ENCODE measurements around the gene HOXD1. TPM values are rescaled to one million over a fixed set of nuclear protein-coding genes. Genes with fewer than 3 reads are reported as not detected.

Gene HOXD1
- total RNA-seq, 5 donors from 2014 or later (not counting 1 experiment from before 2014, with no cell fraction given), result not detected

DNA sequence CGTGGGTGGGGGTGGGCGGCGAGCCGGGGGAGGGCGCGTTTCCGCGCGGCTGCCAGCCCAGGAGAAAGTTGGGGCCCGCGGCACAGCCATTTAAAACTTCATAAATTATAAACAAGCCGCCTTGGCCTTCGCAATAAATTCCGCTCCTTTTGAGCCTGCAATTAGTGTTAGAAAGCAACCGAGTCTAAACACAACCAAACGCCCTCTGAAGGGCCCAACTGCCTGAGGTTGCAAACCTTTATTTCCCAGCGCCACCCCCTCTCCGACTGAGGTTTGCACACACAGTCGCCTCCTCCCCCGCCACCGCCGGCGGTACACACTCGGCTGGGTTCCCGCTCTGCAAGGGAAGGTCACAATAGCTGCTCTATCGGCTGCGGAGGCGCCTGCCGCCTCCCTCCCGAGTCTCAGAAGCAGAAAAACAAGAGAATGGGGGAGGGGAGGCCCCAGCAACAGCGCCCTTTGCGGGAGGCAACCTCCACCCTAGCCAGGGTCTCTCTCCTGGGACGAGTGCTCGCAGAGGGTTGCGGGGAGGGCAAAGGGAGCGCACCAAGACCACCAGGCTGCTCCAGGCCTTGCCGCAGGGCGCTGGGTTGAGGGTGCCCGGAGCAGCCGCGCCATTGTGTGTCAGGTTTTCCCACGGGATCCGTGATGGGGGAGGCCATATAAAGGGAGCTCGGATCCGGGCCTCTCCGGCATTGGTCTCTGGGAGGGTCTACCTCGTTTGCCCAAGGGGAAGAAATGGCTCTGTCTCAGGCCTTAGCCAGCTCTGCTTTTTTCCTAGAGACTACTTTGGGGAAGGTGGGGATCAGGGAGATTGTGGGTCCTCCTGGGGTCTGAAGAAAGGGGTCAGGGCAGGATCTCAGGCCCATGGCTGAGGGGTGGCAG lies 13.4 kb upstream of the HOXD1 start:
- no peak overlapping the region for H3K27ac Mint-ChIP-seq
- Histone ChIP-seq H3K27me3 (replicated peaks in 1 of 2; ENCODE audit: control insufficient read depth in 2 of 2, extremely low read depth in 1 of 2, insufficient read depth in 2 of 2, low read length in 1 of 2) (peaks cover 35 to 68% of the 10 kb centered on the region in 2 experiments), H3K27ac (ENCODE audit: low read length) (no peak overlapping the region), H3K36me3 (ENCODE audit: control insufficient read depth in 2 of 2, extremely low read depth in 1 of 2, insufficient read depth in 1 of 2, low read length in 1 of 2) (no peaks in the 10 kb centered on the region), H3K9me3 (no peaks in the 10 kb centered on the region), H3K4me3 (ENCODE audit: control insufficient read depth in 1 of 2, extremely low read depth in 1 of 2, low read length in 1 of 2) (peak overlapping the region in 1 of 2 donors; percentile 19), H3K4me1 (ENCODE audit: control insufficient read depth in 1 of 2, extremely low read depth in 1 of 2, insufficient read depth in 2 of 2, low read length in 2 of 2) (peaks cover 2 to 26% of the 10 kb centered on the region in 2 experiments)
- no peaks in the 10 kb centered on the region for H3K9me3 Mint-ChIP-seq
- no peaks in the 10 kb centered on the region for H3K36me3 Mint-ChIP-seq
- DNase-seq (no peak), ATAC-seq (replicated peaks in 1 of 4) (no peak)
- CTCF ChIA-PET, result interaction anchor here (0.6 to 0.7 kb wide), 2 partner anchors 50 to 460 kb away, joined by 4 to 5 read pairs; no protein-coding TSS in a partner anchor
- H3K27me3 Mint-ChIP-seq, result peaks cover 81 to 89% of the 10 kb centered on the region in 2 donors
- 11% methylated on average over 28 of the region's 47 CpGs for WGBS (ENCODE audit: insufficient coverage)
- peaks cover 10 to 18% (median 12%) of the 10 kb centered on the region in 3 donors for H3K4me1 Mint-ChIP-seq
- H3K4me3 Mint-ChIP-seq, result peak overlapping the region in 1 of 3 donors; percentile 49
- POLR2A ChIA-PET, result no interaction called here

GRCh38 chr2:176175709-176176607 lies 12.5 kb upstream of the HOXD1 start:
- Mint-ChIP-seq H3K9me3 (no peaks in the 10 kb centered on the region), H3K4me1 (peaks cover 10 to 18% (median 12%) of the 10 kb centered on the region in 3 donors), H3K27ac (no peak overlapping the region), H3K4me3 (no peak overlapping the region), H3K36me3 (no peaks in the 10 kb centered on the region), H3K27me3 (peaks cover 83 to 91% of the 10 kb centered on the region in 2 donors)
- Histone ChIP-seq H3K4me3 (ENCODE audit: control insufficient read depth in 1 of 2, extremely low read depth in 1 of 2, low read length in 1 of 2) (no peak overlapping the region), H3K4me1 (ENCODE audit: control insufficient read depth in 1 of 2, extremely low read depth in 1 of 2, insufficient read depth in 2 of 2, low read length in 2 of 2) (peaks cover 2 to 26% of the 10 kb centered on the region in 2 experiments), H3K27me3 (replicated peaks in 1 of 2; ENCODE audit: control insufficient read depth in 2 of 2, extremely low read depth in 1 of 2, insufficient read depth in 2 of 2, low read length in 1 of 2) (peaks cover 37 to 59% of the 10 kb centered on the region in 2 experiments), H3K36me3 (ENCODE audit: control insufficient read depth in 2 of 2, extremely low read depth in 1 of 2, insufficient read depth in 1 of 2, low read length in 1 of 2) (no peaks in the 10 kb centered on the region), H3K27ac (ENCODE audit: low read length) (no peak overlapping the region), H3K9me3 (no peaks in the 10 kb centered on the region)
- 43% methylated on average over 1 of the region's 7 CpGs for WGBS (ENCODE audit: insufficient coverage)
- POLR2A ChIA-PET, result no interaction called here
- CTCF ChIA-PET, result interaction anchor here in 1 of 2 donors (0.6 kb wide), 1 partner anchor 50 kb away, joined by 5 read pairs; no protein-coding TSS in a partner anchor
- ATAC-seq (replicated peaks in 1 of 4) (no peak), DNase-seq (no peak)

- Histone ChIP-seq H3K27me3 (replicated peaks in 1 of 2; ENCODE audit: control insufficient read depth in 2 of 2, extremely low read depth in 1 of 2, insufficient read depth in 2 of 2, low read length in 1 of 2) (peaks cover 32 to 51% of the 10 kb centered on the region in 2 experiments), H3K4me1 (ENCODE audit: control insufficient read depth in 1 of 2, extremely low read depth in 1 of 2, insufficient read depth in 2 of 2, low read length in 2 of 2) (peaks cover 2 to 19% of the 10 kb centered on the region in 2 experiments), H3K9me3 (no peaks in the 10 kb centered on the region), H3K4me3 (ENCODE audit: control insufficient read depth in 1 of 2, extremely low read depth in 1 of 2, low read length in 1 of 2) (peak overlapping the region in 1 of 2 donors; percentile 20), H3K27ac (ENCODE audit: low read length) (no peak overlapping the region), H3K36me3 (ENCODE audit: control insufficient read depth in 2 of 2, extremely low read depth in 1 of 2, insufficient read depth in 1 of 2, low read length in 1 of 2) (no peaks in the 10 kb centered on the region)
- H3K36me3 Mint-ChIP-seq, result no peaks in the 10 kb centered on the region
- DNase-seq (no peak), ATAC-seq (replicated peaks in 1 of 4) (no peak)
- ChIA-PET POLR2A (no interaction called here), CTCF (no interaction called here)
- peaks cover 77 to 85% of the 10 kb centered on the region in 2 donors for H3K27me3 Mint-ChIP-seq
- no peak overlapping the region for H3K27ac Mint-ChIP-seq
- H3K4me3 Mint-ChIP-seq, result peak overlapping the region in 1 of 3 donors; percentile 7
- WGBS (ENCODE audit: insufficient coverage), result 6% methylated on average over 9 of the region's 12 CpGs
- H3K9me3 Mint-ChIP-seq, result no peaks in the 10 kb centered on the region
- H3K4me1 Mint-ChIP-seq, result peaks cover 9 to 13% (median 10%) of the 10 kb centered on the region in 3 donors
These were observed 10.9 kb upstream of the HOXD1 start for GRCh38 chr2:176177580-176178037.

GRCh38 chr2:176178038-176178756 lies 10.3 kb upstream of the HOXD1 start:
- no peaks in the 10 kb centered on the region for H3K36me3 ChIP-seq (ENCODE audit: control insufficient read depth in 2 of 2, extremely low read depth in 1 of 2, insufficient read depth in 1 of 2, low read length in 1 of 2)
- DNase-seq, result no peak
- Mint-ChIP-seq H3K27me3 (peaks cover 78 to 85% of the 10 kb centered on the region in 2 donors), H3K4me1 (peaks cover 8 to 10% (median 10%) of the 10 kb centered on the region in 3 donors), H3K4me3 (no peak overlapping the region), H3K27ac (no peak overlapping the region), H3K36me3 (no peaks in the 10 kb centered on the region), H3K9me3 (no peaks in the 10 kb centered on the region)
- H3K4me3 ChIP-seq (ENCODE audit: control insufficient read depth in 1 of 2, extremely low read depth in 1 of 2, low read length in 1 of 2), result peak overlapping the region in 1 of 2 donors; percentile 20
- ChIA-PET CTCF (no interaction called here), POLR2A (no interaction called here)
- H3K9me3 ChIP-seq, result no peaks in the 10 kb centered on the region
- ATAC-seq (replicated peaks in 1 of 4), result peak in 1 of 4 experiments; percentile 31
- no peak overlapping the region for H3K27ac ChIP-seq (ENCODE audit: low read length)
- H3K4me1 ChIP-seq (ENCODE audit: control insufficient read depth in 1 of 2, extremely low read depth in 1 of 2, insufficient read depth in 2 of 2, low read length in 2 of 2), result peaks cover 2 to 19% of the 10 kb centered on the region in 2 experiments
- H3K27me3 ChIP-seq (replicated peaks in 1 of 2; ENCODE audit: control insufficient read depth in 2 of 2, extremely low read depth in 1 of 2, insufficient read depth in 2 of 2, low read length in 1 of 2), result peaks cover 30 to 47% of the 10 kb centered on the region in 2 experiments
- WGBS (ENCODE audit: insufficient coverage), result 4% methylated on average over 65 of the region's 68 CpGs

DNA sequence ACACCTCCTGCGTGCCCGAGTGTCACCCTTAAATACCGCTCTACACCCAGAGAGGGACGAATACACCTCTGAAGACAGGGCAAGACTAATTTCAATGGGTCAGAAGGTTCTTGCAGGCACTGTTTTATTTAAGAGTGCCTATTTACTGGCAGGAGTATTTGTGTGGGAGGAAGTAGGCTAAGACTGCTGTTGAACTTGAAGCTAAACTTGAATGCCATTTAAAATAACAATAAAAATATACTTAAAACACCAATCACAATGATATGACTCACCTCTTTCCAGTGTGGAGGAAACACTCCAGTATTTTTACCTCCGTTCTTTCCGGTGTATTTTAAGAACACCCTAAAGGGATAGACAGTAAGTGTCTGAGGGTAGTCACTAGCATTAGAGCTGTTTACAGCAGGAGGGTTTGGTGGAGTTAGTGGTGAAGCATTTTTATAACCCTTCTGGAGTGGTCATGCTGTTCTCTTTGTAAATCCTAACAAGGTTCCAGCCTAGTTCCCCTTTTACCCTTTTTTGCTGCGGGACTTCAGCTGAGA lies 9.6 kb upstream of the HOXD1 start:
- Mint-ChIP-seq H3K4me3 (no peak overlapping the region), H3K36me3 (no peaks in the 10 kb centered on the region), H3K4me1 (peaks cover 8 to 10% (median 9%) of the 10 kb centered on the region in 3 donors), H3K27me3 (peaks cover 79 to 86% of the 10 kb centered on the region in 2 donors), H3K9me3 (no peaks in the 10 kb centered on the region), H3K27ac (no peak overlapping the region)
- H3K27me3 ChIP-seq (replicated peaks in 1 of 2; ENCODE audit: control insufficient read depth in 2 of 2, extremely low read depth in 1 of 2, insufficient read depth in 2 of 2, low read length in 1 of 2), result peaks cover 26 to 47% of the 10 kb centered on the region in 2 experiments
- no CpG with 5 or more reads among the region's 7 CpGs for WGBS (ENCODE audit: insufficient coverage)
- ATAC-seq (replicated peaks in 1 of 4), result no peak
- H3K9me3 ChIP-seq, result no peaks in the 10 kb centered on the region
- H3K36me3 ChIP-seq (ENCODE audit: control insufficient read depth in 2 of 2, extremely low read depth in 1 of 2, insufficient read depth in 1 of 2, low read length in 1 of 2), result no peaks in the 10 kb centered on the region
- peak overlapping the region in 1 of 2 donors; percentile 20 for H3K4me3 ChIP-seq (ENCODE audit: control insufficient read depth in 1 of 2, extremely low read depth in 1 of 2, low read length in 1 of 2)
- DNase-seq, result no peak
- ChIA-PET POLR2A (no interaction called here), CTCF (no interaction called here)
- no peak overlapping the region for H3K27ac ChIP-seq (ENCODE audit: low read length)
- H3K4me1 ChIP-seq (ENCODE audit: control insufficient read depth in 1 of 2, extremely low read depth in 1 of 2, insufficient read depth in 2 of 2, low read length in 2 of 2), result peaks cover 0 to 19% of the 10 kb centered on the region in 2 experiments
